ENCODE measurements around the gene PSME3.

The PSME3 gene

GRCh38 chr17:42846594-42847280 lies 13.5 kb downstream of the PSME3 start:
- no peaks in the 10 kb centered on the region for H3K9me2 ChIP-seq (replicated peaks; ENCODE audit: insufficient read depth, low read length)
- H3K9me3 ChIP-seq (ENCODE audit: insufficient read depth, low read length): no peaks in the 10 kb centered on the region
- no peak overlapping the region for H3K9ac ChIP-seq (ENCODE audit: low read length)
- no peak overlapping the region for H3K4me2 ChIP-seq (ENCODE audit: low read depth, low read length, poor library complexity, severe bottlenecking)
- H3K36me3 ChIP-seq (ENCODE audit: low read length): peaks cover 4% of the 10 kb centered on the region; the same call in 1 of the 2 replicates
- H3F3A ChIP-seq (ENCODE audit: insufficient read depth): no peaks in the 10 kb centered on the region
- TF ChIP-seq EZH2phosphoT487 (conservative IDR thresholded peaks at IDR 0.05; ENCODE audit: low read length): no peak
- TF ChIP-seq, protein P1, sequence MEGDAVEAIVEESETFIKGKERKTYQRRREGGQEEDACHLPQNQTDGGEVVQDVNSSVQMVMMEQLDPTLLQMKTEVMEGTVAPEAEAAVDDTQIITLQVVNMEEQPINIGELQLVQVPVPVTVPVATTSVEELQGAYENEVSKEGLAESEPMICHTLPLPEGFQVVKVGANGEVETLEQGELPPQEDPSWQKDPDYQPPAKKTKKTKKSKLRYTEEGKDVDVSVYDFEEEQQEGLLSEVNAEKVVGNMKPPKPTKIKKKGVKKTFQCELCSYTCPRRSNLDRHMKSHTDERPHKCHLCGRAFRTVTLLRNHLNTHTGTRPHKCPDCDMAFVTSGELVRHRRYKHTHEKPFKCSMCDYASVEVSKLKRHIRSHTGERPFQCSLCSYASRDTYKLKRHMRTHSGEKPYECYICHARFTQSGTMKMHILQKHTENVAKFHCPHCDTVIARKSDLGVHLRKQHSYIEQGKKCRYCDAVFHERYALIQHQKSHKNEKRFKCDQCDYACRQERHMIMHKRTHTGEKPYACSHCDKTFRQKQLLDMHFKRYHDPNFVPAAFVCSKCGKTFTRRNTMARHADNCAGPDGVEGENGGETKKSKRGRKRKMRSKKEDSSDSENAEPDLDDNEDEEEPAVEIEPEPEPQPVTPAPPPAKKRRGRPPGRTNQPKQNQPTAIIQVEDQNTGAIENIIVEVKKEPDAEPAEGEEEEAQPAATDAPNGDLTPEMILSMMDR (IDR thresholded peaks at IDR 0.05; ENCODE audit: insufficient read depth, low read length, poor library complexity, severe bottlenecking): no peak
- H3K79me2 ChIP-seq (ENCODE audit: insufficient read depth, low read length): no peaks in the 10 kb centered on the region
- no peaks in the 10 kb centered on the region for H4K20me1 ChIP-seq (ENCODE audit: low read depth, low read length)
- no peak overlapping the region for H3K27ac ChIP-seq (ENCODE audit: low read depth, low read length)
- no peak overlapping the region for H3K4me3 ChIP-seq (ENCODE audit: insufficient read depth, low read length, poor library complexity, severe bottlenecking)
- H3K27me3 ChIP-seq (ENCODE audit: low read length): no peaks in the 10 kb centered on the region
- H2AFZ ChIP-seq (ENCODE audit: low read depth, low read length, severe bottlenecking): no peak overlapping the region

- peaks cover 4% of the 10 kb centered on the region; the same call in 1 of the 2 replicates for H3K36me3 ChIP-seq (ENCODE audit: low read length)
- H3F3A ChIP-seq (ENCODE audit: insufficient read depth): no peaks in the 10 kb centered on the region
- no peaks in the 10 kb centered on the region for H4K20me1 ChIP-seq (ENCODE audit: low read depth, low read length)
- no peak overlapping the region for H3K9ac ChIP-seq (ENCODE audit: low read length)
- no peaks in the 10 kb centered on the region for H3K9me3 ChIP-seq (ENCODE audit: insufficient read depth, low read length)
- H3K4me2 ChIP-seq (ENCODE audit: low read depth, low read length, poor library complexity, severe bottlenecking): no peak overlapping the region
- H3K27ac ChIP-seq (ENCODE audit: low read depth, low read length): no peak overlapping the region
- TF ChIP-seq, protein P1 (IDR thresholded peaks at IDR 0.05; ENCODE audit: insufficient read depth, low read length, poor library complexity, severe bottlenecking): no peak
- no peaks in the 10 kb centered on the region for H3K27me3 ChIP-seq (ENCODE audit: low read length)
- H3K4me3 ChIP-seq (ENCODE audit: insufficient read depth, low read length, poor library complexity, severe bottlenecking): no peak overlapping the region
- no peak overlapping the region for H2AFZ ChIP-seq (ENCODE audit: low read depth, low read length, severe bottlenecking)
- H3K79me2 ChIP-seq (ENCODE audit: insufficient read depth, low read length): no peaks in the 10 kb centered on the region
- H3K9me2 ChIP-seq (replicated peaks; ENCODE audit: insufficient read depth, low read length): no peaks in the 10 kb centered on the region
Measured at GRCh38 chr17:42848093-42848492, 14.9 kb downstream of the PSME3 start.

- no peaks in the 10 kb centered on the region for H3K27me3 ChIP-seq (ENCODE audit: low read length)
- no peaks in the 10 kb centered on the region for H3K9me3 ChIP-seq (ENCODE audit: insufficient read depth, low read length)
- no peaks in the 10 kb centered on the region for H3F3A ChIP-seq (ENCODE audit: insufficient read depth)
- H3K9ac ChIP-seq (ENCODE audit: low read length): no peak overlapping the region
- H2AFZ ChIP-seq (ENCODE audit: low read depth, low read length, severe bottlenecking): no peak overlapping the region
- H3K9me2 ChIP-seq (replicated peaks; ENCODE audit: insufficient read depth, low read length): no peaks in the 10 kb centered on the region
- H3K36me3 ChIP-seq (ENCODE audit: low read length): no peaks in the 10 kb centered on the region
- no peak overlapping the region for H3K27ac ChIP-seq (ENCODE audit: low read depth, low read length)
- H3K4me3 ChIP-seq (ENCODE audit: insufficient read depth, low read length, poor library complexity, severe bottlenecking): no peak overlapping the region
- no peaks in the 10 kb centered on the region for H4K20me1 ChIP-seq (ENCODE audit: low read depth, low read length)
- no peak overlapping the region for H3K4me2 ChIP-seq (ENCODE audit: low read depth, low read length, poor library complexity, severe bottlenecking)
- TF ChIP-seq EZH2phosphoT487 (conservative IDR thresholded peaks at IDR 0.05; ENCODE audit: low read length): no peak
- TF ChIP-seq, protein P1 (IDR thresholded peaks at IDR 0.05; ENCODE audit: insufficient read depth, low read length, poor library complexity, severe bottlenecking): no peak
- no peaks in the 10 kb centered on the region for H3K79me2 ChIP-seq (ENCODE audit: insufficient read depth, low read length)
Measured at GRCh38 chr17:42849031-42849430, 15.8 kb downstream of the PSME3 start.

All from SU-DHL-6 (cell line).